Mesendoderm (in vitro differentiated cells): ENCODE data around the gene MORN3.
A peak's percentile ranks its signal among the peaks of the same experiment; 100 is the strongest.

Experiments used
- DNase-seq: peaks from one replicate; pipeline ENCODE4 v3.0.0; 2013
- H2AK5ac ChIP-seq: 2 replicates; pipeline ENCODE4 v1.6.1; 2013; ENCODE audit warnings: low read length, inconsistent platforms
- H2BK120ac ChIP-seq: 2 replicates; pipeline ENCODE4 v1.6.1; 2013; ENCODE audit warnings: low read depth, mild to moderate bottlenecking, low read length, moderate library complexity, mixed read lengths
- H2BK15ac ChIP-seq: replicated peaks from 2 replicates; pipeline ENCODE4 v1.6.1; 2013; ENCODE audit warnings: low read depth, mild to moderate bottlenecking, moderate library complexity
- H2BK5ac ChIP-seq: 2 replicates; pipeline ENCODE4 v1.6.1; 2013; ENCODE audit warnings: low read length, inconsistent platforms
- H3K18ac ChIP-seq: 2 replicates; pipeline ENCODE4 v1.6.1; 2013; ENCODE audit warnings: mild to moderate bottlenecking, low read length, mixed read lengths
- H3K23ac ChIP-seq: one replicate; pipeline ENCODE4 v1.6.1; 2013; ENCODE audit warnings: low read length
- H3K27ac ChIP-seq: 2 replicates; pipeline ENCODE4 v1.5.1; 2013; ENCODE audit warnings: low read depth, mild to moderate bottlenecking, inconsistent platforms, low read length, moderate library complexity
- H3K27me3 ChIP-seq: 2 replicates; pipeline ENCODE4 v1.6.1; 2013; ENCODE audit warnings: low read length, control low read depth, mild to moderate bottlenecking, inconsistent platforms; ENCODE audit not compliant: insufficient read depth, poor library complexity
- H3K36me3 ChIP-seq: 2 replicates; pipeline ENCODE4 v1.6.1; 2013; ENCODE audit warnings: low read length, inconsistent platforms; ENCODE audit not compliant: control insufficient read depth, insufficient read depth
- H3K4ac ChIP-seq: one replicate; pipeline ENCODE4 v1.6.1; 2013; ENCODE audit warnings: low read depth, mild to moderate bottlenecking, low read length, moderate library complexity
- H3K4me1 ChIP-seq: 2 replicates; pipeline ENCODE4 v1.6.1; 2013; ENCODE audit warnings: low read depth, low read length, inconsistent platforms; ENCODE audit not compliant: control insufficient read depth
- H3K4me2 ChIP-seq: 2 replicates; pipeline ENCODE4 v1.6.1; 2013; ENCODE audit warnings: low read length
- H3K4me3 ChIP-seq: 2 replicates; pipeline ENCODE4 v1.5.1; 2013; ENCODE audit warnings: mild to moderate bottlenecking, low read length
- H3K56ac ChIP-seq: one replicate; pipeline ENCODE4 v1.6.1; 2013; ENCODE audit warnings: low read length
- H3K79me1 ChIP-seq: 2 replicates; pipeline ENCODE4 v1.6.1; 2013; ENCODE audit warnings: low read length, inconsistent platforms
- H3K79me2 ChIP-seq: 2 replicates; pipeline ENCODE4 v1.6.1; 2013; ENCODE audit warnings: mild to moderate bottlenecking, low read length; ENCODE audit not compliant: control insufficient read depth, insufficient read depth
- H3K9ac ChIP-seq: 2 replicates; pipeline ENCODE4 v1.6.1; 2013; ENCODE audit warnings: low read length, inconsistent platforms
- H4K5ac ChIP-seq: one replicate; pipeline ENCODE4 v1.6.1; 2013; ENCODE audit warnings: low read length
- H4K8ac ChIP-seq: one replicate; pipeline ENCODE4 v1.6.1; 2013; ENCODE audit warnings: low read depth, mild to moderate bottlenecking, control low read depth, low read length, moderate library complexity
- WGBS: extraction: QIAGEN DNeasy Blood & Tissue Kit; methylation state at CpG from one replicate; pipeline ENCODE4 v1.1.7; 2013; ENCODE audit warnings: low lambda C conversion rate, missing lambda C conversion rate; ENCODE audit not compliant: insufficient coverage; ENCODE audit errors: extremely low coverage; 5-methylcytosine and 5-hydroxymethylcytosine counted together

MORN3 gene

GRCh38 chr12:121628037-121628436 lies 41.4 kb downstream of the MORN3 start:
- Histone ChIP-seq H4K5ac (no peak overlapping the region), H3K27me3 (no peaks in the 10 kb centered on the region), H3K9ac (peak overlapping the region; percentile 79), H2BK15ac (no peak overlapping the region), H2AK5ac (peak overlapping the region; percentile 32), H3K4ac (peak overlapping the region; percentile 56), H4K8ac (no peak overlapping the region), H3K27ac (no peak overlapping the region), H3K23ac (peak overlapping the region; percentile 94), H3K4me2 (peak overlapping the region; percentile 71), H3K4me3 (peak overlapping the region; percentile 37), H3K4me1 (peaks cover 26% of the 10 kb centered on the region), H3K36me3 (peaks cover 3% of the 10 kb centered on the region), H2BK120ac (no peak overlapping the region), H2BK5ac (no peak overlapping the region), H3K56ac (peak overlapping the region; percentile 97), H3K79me1 (peaks cover 28% of the 10 kb centered on the region), H3K18ac (peak overlapping the region; percentile 57), H3K79me2 (peaks cover 50% of the 10 kb centered on the region)
- WGBS, result no CpG with 5 or more reads among the region's 8 CpGs
- DNase-seq, result peak; percentile 50

- Histone ChIP-seq H4K8ac (no peak overlapping the region), H3K23ac (peak overlapping the region; percentile 94)
Observed at GRCh38 chr12:121626853-121627640, 42.4 kb downstream of the MORN3 start.

GRCh38 chr12:121626087-121626852 lies 43.2 kb downstream of the MORN3 start, which contains the start of gene ORAI1:
Gene ORAI1 (plus strand): TSS chr12:121626530.
- H4K5ac ChIP-seq, result no peak within 1 kb of the TSS
- peaks cover 35% of the 10 kb centered on the region for H3K79me2 ChIP-seq
- peak within 1 kb of the TSS; percentile 94 for H3K27ac ChIP-seq
- peaks cover 15% of the 10 kb centered on the region for H3K79me1 ChIP-seq
- peak within 1 kb of the TSS; percentile 37 for H2BK120ac ChIP-seq
- H3K56ac ChIP-seq, result peak within 1 kb of the TSS; percentile 97
- peak within 1 kb of the TSS; percentile 73 for H3K4ac ChIP-seq
- DNase-seq, result peak; percentile 97
- WGBS, result no CpG with 5 or more reads among the region's 92 CpGs
- no peak within 1 kb of the TSS for H2AK5ac ChIP-seq
- H3K23ac ChIP-seq, result peak within 1 kb of the TSS; percentile 94
- H3K36me3 ChIP-seq, result no peaks in the 10 kb centered on the region
- H2BK5ac ChIP-seq, result peak within 1 kb of the TSS; percentile 31
- peak within 1 kb of the TSS; percentile 94 for H3K18ac ChIP-seq
- H3K27me3 ChIP-seq, result no peaks in the 10 kb centered on the region
- peak within 1 kb of the TSS; percentile 93 for H3K4me2 ChIP-seq
- H3K4me1 ChIP-seq, result peaks cover 16% of the 10 kb centered on the region
- H3K4me3 ChIP-seq, result peak within 1 kb of the TSS; percentile 65
- H4K8ac ChIP-seq, result no peak within 1 kb of the TSS
- H3K9ac ChIP-seq, result peak within 1 kb of the TSS; percentile 81
- H2BK15ac ChIP-seq, result no peak within 1 kb of the TSS

More at GRCh38 chr12:121626853-121627640, 42.4 kb downstream of the MORN3 start:
- peak overlapping the region; percentile 73 for H3K4ac ChIP-seq
- H3K4me1 ChIP-seq, result peaks cover 19% of the 10 kb centered on the region
- peak; percentile 91 for DNase-seq
- peak overlapping the region; percentile 97 for H3K56ac ChIP-seq
- peaks cover 3% of the 10 kb centered on the region for H3K36me3 ChIP-seq
- no peak overlapping the region for H2AK5ac ChIP-seq
- peak overlapping the region; percentile 31 for H2BK5ac ChIP-seq
- no peaks in the 10 kb centered on the region for H3K27me3 ChIP-seq
- H3K4me2 ChIP-seq, result peak overlapping the region; percentile 93
- peak overlapping the region; percentile 61 for H3K4me3 ChIP-seq
- WGBS, result no CpG with 5 or more reads among the region's 53 CpGs
- no peak overlapping the region for H4K5ac ChIP-seq
- H3K27ac ChIP-seq, result peak overlapping the region; percentile 94
- peaks cover 19% of the 10 kb centered on the region for H3K79me1 ChIP-seq
- H3K79me2 ChIP-seq, result peaks cover 40% of the 10 kb centered on the region
- peak overlapping the region; percentile 37 for H2BK120ac ChIP-seq
- H3K18ac ChIP-seq, result peak overlapping the region; percentile 92
- peak overlapping the region; percentile 79 for H3K9ac ChIP-seq
- no peak overlapping the region for H2BK15ac ChIP-seq

- peak overlapping the region; percentile 57 for H3K27ac ChIP-seq
- no CpG with 5 or more reads among the region's 8 CpGs for WGBS
Observed at GRCh38 chr12:121620333-121620891, 49.0 kb downstream of the MORN3 start.

GRCh38 chr12:121618659-121619233 lies 50.7 kb downstream of the MORN3 start:
- H3K27ac ChIP-seq, result no peak overlapping the region
- H3K18ac ChIP-seq, result no peak overlapping the region
- H3K4ac ChIP-seq, result no peak overlapping the region
- H2AK5ac ChIP-seq, result no peak overlapping the region
- no peak overlapping the region for H4K5ac ChIP-seq
- H2BK5ac ChIP-seq, result no peak overlapping the region
- no peaks in the 10 kb centered on the region for H3K79me2 ChIP-seq
- H3K4me3 ChIP-seq, result no peak overlapping the region
- H2BK15ac ChIP-seq, result no peak overlapping the region
- no peak overlapping the region for H2BK120ac ChIP-seq
- no peaks in the 10 kb centered on the region for H3K79me1 ChIP-seq
- DNase-seq, result no peak
- H4K8ac ChIP-seq, result no peak overlapping the region
- no CpG with 5 or more reads among the region's 5 CpGs for WGBS
- H3K23ac ChIP-seq, result no peak overlapping the region
- H3K4me2 ChIP-seq, result no peak overlapping the region
- H3K9ac ChIP-seq, result no peak overlapping the region
- H3K4me1 ChIP-seq, result peaks cover 2% of the 10 kb centered on the region
- H3K56ac ChIP-seq, result no peak overlapping the region
- no peaks in the 10 kb centered on the region for H3K27me3 ChIP-seq
- H3K36me3 ChIP-seq, result no peaks in the 10 kb centered on the region

More at GRCh38 chr12:121620333-121620891, 49.0 kb downstream of the MORN3 start:
- Histone ChIP-seq H3K9ac (peak overlapping the region; percentile 24), H3K4ac (no peak overlapping the region), H3K23ac (no peak overlapping the region), H3K56ac (peak overlapping the region; percentile 76), H2BK120ac (no peak overlapping the region), H3K79me2 (no peaks in the 10 kb centered on the region), H3K4me3 (no peak overlapping the region), H3K27me3 (no peaks in the 10 kb centered on the region), H3K4me2 (no peak overlapping the region), H3K18ac (no peak overlapping the region), H4K5ac (peak overlapping the region; percentile 97), H4K8ac (no peak overlapping the region), H3K79me1 (no peaks in the 10 kb centered on the region), H2BK5ac (peak overlapping the region; percentile 30), H2BK15ac (no peak overlapping the region), H3K4me1 (peaks cover 4% of the 10 kb centered on the region), H3K36me3 (no peaks in the 10 kb centered on the region), H2AK5ac (no peak overlapping the region)
- peak; percentile 83 for DNase-seq
